IPS DF 6.9 (cell line): ENCODE data around the gene KRT6B.
"Not testable (repeated sequence)": the region's sequence is repeated elsewhere in the genome, so short reads cannot be mapped to it uniquely, and the experiment has no call there.

Experiments used
- DNase-seq: peaks from one replicate; pipeline ENCODE4 v3.0.0-alpha.2; 2013; ENCODE audit warnings: low read depth, low spot score
- H3K27ac ChIP-seq: one replicate; pipeline ENCODE4 v1.5.1; 2013; ENCODE audit warnings: low read length, control low read depth
- H3K27me3 ChIP-seq: 2 replicates; pipeline ENCODE4 v1.6.1; 2013; ENCODE audit warnings: mild to moderate bottlenecking, low read length; ENCODE audit not compliant: control insufficient read depth, insufficient read depth
- H3K36me3 ChIP-seq: 2 replicates; pipeline ENCODE4 v1.6.1; 2013; ENCODE audit warnings: low read length; ENCODE audit not compliant: control insufficient read depth, insufficient read depth
- H3K4me1 ChIP-seq: 2 replicates; pipeline ENCODE4 v1.6.1; 2013; ENCODE audit warnings: low read length; ENCODE audit not compliant: control insufficient read depth, insufficient read depth
- H3K4me3 ChIP-seq: 2 replicates; pipeline ENCODE4 v1.5.1; 2013; ENCODE audit warnings: mild to moderate bottlenecking, low read length
- H3K9me3 ChIP-seq: 2 replicates; pipeline ENCODE4 v1.6.1; 2013; ENCODE audit warnings: low read length, inconsistent platforms; ENCODE audit not compliant: control insufficient read depth, insufficient read depth
- WGBS: extraction: QIAGEN DNeasy Blood & Tissue Kit; methylation state at CpG from one replicate; pipeline ENCODE4 v1.1.7; 2013; ENCODE audit warnings: mixed read lengths, missing lambda C conversion rate; ENCODE audit not compliant: insufficient read length, insufficient coverage; 5-methylcytosine and 5-hydroxymethylcytosine counted together

Gene KRT6B

DNA sequence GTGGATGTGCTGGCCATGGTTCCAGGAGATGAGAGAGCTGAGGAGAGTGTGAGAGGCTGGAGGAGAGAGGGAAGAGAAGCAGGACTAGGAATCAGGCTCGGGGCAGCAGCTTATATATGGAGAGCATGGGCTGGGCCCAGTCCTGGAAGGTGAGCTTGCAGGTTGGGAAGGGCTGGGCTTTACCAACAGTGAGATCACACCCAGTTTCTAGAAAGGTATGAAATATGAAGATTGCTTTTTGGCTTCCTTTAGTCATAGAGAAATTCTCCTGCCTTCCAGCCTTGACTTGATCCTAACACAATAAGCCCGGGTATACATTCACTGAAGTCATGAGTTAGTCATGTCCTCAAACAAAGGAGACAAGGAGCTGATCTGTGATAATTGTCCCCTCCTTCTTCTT is 41.2 kb upstream of the KRT6B start, which contains the start of gene KRT6A:
Gene KRT6A (minus strand): TSS at position 86 of the 400 bp plus-strand sequence. CDS start 69 bp downstream, at position 17.
- Histone ChIP-seq H3K27ac (no peak within 1 kb of the TSS), H3K27me3 (no peaks in the 10 kb centered on the region), H3K36me3 (no peaks in the 10 kb centered on the region), H3K9me3 (no peaks in the 10 kb centered on the region), H3K4me3 (no peak within 1 kb of the TSS), H3K4me1 (peaks cover 13% of the 10 kb centered on the region)
- WGBS, result no CpG with 5 or more reads among the region's 2 CpGs
- DNase-seq, result no peak

DNA sequence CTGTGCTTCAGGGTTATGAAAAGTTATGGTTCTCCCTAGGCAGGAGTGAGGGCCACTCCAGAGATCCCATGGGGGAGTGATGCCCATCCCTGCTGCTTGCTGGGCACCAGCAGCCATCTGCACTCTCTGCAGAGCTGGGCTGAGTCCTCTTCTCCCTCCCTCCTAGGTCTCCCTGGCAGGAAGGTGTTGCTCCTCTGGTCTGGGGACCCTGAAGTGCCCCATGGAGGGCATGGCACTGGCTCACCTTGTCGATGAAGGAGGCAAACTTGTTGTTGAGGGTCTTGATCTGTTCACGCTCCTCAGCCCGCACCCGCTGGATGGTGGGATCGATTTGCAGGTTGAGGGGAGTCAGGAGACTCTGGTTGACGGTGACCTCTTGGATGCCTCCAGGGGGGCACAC is 40.5 kb upstream of the KRT6B start:
- H3K36me3 ChIP-seq, DNase-seq, H3K4me3 ChIP-seq, H3K27me3 ChIP-seq, H3K27ac ChIP-seq, H3K9me3 ChIP-seq: not testable (repeated sequence)
- no CpG with 5 or more reads among the region's 6 CpGs for WGBS
- H3K4me1 ChIP-seq, result peaks cover 13% of the 10 kb centered on the region

DNA sequence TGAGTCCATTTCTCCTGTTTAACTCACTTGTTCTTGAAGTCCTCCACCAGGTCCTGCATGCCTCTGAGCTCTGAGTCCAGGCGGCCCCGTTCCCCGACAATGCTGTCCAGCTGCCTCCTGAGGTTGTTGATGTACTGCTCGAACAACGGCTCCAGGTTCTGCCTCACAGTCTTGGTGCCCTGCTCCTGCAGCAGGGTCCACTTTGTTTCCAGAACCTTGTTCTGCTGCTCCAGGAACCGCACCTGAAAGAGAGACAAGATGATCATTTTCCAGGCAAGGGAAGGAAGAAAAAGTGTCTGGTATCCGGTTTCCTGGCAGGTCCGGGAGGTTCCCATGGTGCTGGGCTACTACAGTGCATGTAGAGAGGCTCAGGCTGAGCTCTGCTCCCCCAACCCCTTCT is 39.5 kb upstream of the KRT6B start:
- H3K9me3 ChIP-seq, H3K4me1 ChIP-seq, H3K36me3 ChIP-seq, H3K4me3 ChIP-seq, DNase-seq, H3K27me3 ChIP-seq, H3K27ac ChIP-seq: not testable (repeated sequence)
- no CpG with 5 or more reads among the region's 8 CpGs for WGBS

DNA sequence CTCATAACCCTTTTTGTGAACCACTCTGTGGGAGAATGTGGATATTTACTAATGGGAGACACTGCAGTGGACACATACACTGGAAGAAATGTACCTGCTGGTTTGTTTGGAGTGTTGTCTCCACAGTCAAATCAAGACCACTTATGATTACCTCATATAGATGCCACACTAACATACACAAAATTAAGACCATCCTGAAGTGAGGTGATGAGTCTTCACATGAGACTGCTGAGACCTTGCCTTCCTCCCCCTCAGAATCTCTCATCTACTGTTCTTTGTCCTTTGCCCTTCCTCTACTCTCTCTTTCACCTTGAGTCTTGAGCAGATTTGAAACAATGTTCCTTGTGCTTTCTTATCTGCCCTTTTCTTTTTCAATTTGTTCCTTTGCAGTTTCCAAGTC is 36.8 kb upstream of the KRT6B start:
- Histone ChIP-seq H3K9me3 (no peaks in the 10 kb centered on the region), H3K27ac (no peak overlapping the region), H3K36me3 (no peaks in the 10 kb centered on the region), H3K4me1 (no peaks in the 10 kb centered on the region), H3K27me3 (no peaks in the 10 kb centered on the region), H3K4me3 (no peak overlapping the region)
- DNase-seq, result no peak

DNA sequence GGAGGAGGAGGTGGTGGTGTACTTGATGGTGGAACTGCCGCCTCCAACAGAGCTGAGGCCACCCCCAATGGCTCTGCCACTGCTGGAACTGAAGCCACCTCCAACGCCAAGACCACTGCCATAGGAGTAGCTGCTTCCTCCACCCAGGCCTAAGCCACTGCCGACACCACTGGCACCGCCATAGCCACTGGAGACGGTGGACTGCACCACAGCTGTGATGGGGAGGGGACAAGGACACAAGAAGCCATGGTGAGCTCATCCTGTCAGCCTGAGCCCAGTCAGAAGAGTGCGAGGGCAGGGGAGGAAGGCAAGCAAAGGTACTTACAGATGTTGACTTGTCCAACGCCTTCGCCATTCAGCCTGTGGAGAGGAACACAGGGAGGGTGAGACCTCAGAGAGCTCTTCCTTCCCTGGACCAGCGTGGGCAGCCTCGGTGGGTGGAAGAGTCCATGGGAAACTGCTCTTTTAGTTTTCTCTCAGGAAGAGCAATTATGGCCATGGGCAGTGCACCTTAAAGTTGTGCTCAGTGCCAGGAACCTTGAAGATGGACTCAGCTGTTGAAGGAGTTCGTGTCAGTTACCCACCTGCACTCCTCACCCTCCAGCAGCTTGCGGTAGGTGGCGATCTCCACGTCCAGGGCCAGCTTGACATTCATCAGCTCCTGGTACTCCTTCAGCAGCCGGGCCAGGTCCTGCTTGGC is 35.9 kb upstream of the KRT6B start:
- not testable (repeated sequence) for H3K9me3 ChIP-seq, H3K27ac ChIP-seq, H3K4me3 ChIP-seq, H3K36me3 ChIP-seq, DNase-seq, H3K27me3 ChIP-seq, H3K4me1 ChIP-seq
- WGBS, result no CpG with 5 or more reads among the region's 15 CpGs

DNA sequence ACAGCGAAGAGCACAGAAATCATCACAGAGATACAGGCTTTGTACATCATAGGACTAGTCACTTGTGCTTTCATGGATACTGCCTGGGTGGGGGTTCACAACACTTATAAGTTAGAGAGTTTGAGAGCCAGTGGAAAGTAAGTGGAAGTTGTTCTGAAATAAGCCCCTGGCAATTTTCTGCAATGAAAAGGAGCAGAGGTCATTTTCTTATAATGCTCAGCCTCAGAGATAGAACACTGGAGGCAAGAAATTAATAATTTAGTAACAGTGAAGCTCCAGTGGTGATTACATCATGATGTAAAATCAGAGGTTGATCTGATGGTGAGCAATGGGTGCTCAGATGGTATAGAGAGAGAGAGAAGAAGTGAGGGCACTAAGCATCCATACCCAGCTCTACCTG is 35.3 kb upstream of the KRT6B start:
- no peak for DNase-seq
- Histone ChIP-seq H3K36me3 (no peaks in the 10 kb centered on the region), H3K4me1 (no peaks in the 10 kb centered on the region), H3K27me3 (no peaks in the 10 kb centered on the region), H3K9me3 (no peaks in the 10 kb centered on the region), H3K4me3 (no peak overlapping the region), H3K27ac (no peak overlapping the region)
- no CpG with 5 or more reads among the region's 1 CpG for WGBS

- Histone ChIP-seq H3K4me1 (no peaks in the 10 kb centered on the region), H3K9me3 (no peaks in the 10 kb centered on the region), H3K36me3 (no peaks in the 10 kb centered on the region), H3K27ac (no peak overlapping the region), H3K27me3 (no peaks in the 10 kb centered on the region), H3K4me3 (no peak overlapping the region)
- DNase-seq, result no peak
- WGBS, result no CpG with 5 or more reads among the region's 5 CpGs
Measured at GRCh38 chr12:52486166-52487105, 34.5 kb upstream of the KRT6B start.

DNA sequence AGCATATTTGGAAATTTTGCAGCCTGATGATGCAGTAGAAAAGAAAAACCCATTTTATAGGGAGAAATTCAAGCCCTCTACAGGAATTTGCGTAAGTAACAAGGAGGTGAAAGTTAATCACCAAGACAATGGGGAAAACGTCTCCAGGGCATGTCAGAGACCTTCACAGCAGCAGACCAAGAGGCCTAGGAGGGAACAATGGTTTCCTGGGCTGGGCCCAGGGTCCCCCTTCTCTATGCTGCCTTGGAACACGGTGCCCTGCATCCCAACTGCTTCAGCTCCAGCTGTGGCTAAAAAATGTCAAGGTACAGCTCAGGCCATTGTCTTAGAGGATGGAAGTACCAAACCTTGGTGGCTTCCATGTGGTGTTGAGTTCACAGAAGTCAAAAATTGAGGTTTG is 28.1 kb upstream of the KRT6B start:
- Histone ChIP-seq H3K27ac (no peak overlapping the region), H3K27me3 (no peaks in the 10 kb centered on the region), H3K4me3 (no peak overlapping the region), H3K36me3 (no peaks in the 10 kb centered on the region), H3K9me3 (no peaks in the 10 kb centered on the region), H3K4me1 (no peaks in the 10 kb centered on the region)
- no CpG with 5 or more reads among the region's 3 CpGs for WGBS
- DNase-seq, result no peak

DNA sequence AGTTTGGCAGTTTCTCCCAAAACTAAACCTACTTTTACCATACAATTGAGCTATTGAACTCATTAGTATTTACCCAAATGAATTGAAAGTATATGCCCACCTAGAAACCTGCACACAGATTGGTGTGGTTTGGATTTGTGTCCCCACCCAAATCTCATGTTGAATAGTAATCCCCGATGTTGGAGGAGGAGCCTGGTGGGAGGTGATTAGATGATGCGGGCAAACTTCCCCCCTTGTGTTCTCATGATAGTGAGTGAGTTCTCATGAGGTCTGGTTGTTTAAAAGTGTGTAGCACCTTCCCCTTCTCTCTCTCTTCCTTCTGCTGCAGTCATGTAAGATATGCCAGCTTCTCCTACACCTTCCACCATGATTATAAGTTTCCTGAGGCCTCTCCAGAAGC is 25.7 kb upstream of the KRT6B start:
- Histone ChIP-seq H3K27me3 (no peaks in the 10 kb centered on the region), H3K4me1 (no peaks in the 10 kb centered on the region), H3K36me3 (no peaks in the 10 kb centered on the region), H3K27ac (no peak overlapping the region), H3K9me3 (no peaks in the 10 kb centered on the region), H3K4me3 (no peak overlapping the region)
- no peak for DNase-seq
- no CpG with 5 or more reads among the region's 2 CpGs for WGBS

GRCh38 chr12:52474212-52474611 is 22.3 kb upstream of the KRT6B start:
- H3K27me3 ChIP-seq, result no peaks in the 10 kb centered on the region
- no peak for DNase-seq
- WGBS, result no CpG with 5 or more reads among the region's 2 CpGs
- no peak overlapping the region for H3K4me3 ChIP-seq
- H3K9me3 ChIP-seq, result no peaks in the 10 kb centered on the region
- H3K4me1 ChIP-seq, result no peaks in the 10 kb centered on the region
- no peaks in the 10 kb centered on the region for H3K36me3 ChIP-seq
- H3K27ac ChIP-seq, result no peak overlapping the region
